ENCODE data around the gene PPTC7. TPM values are rescaled to one million over a fixed set of nuclear protein-coding genes. Genes with fewer than 3 reads are reported as not detected.
A peak's percentile ranks its signal among the peaks of the same experiment; 100 is the strongest.

Gene PPTC7
- total RNA-seq, 1 donor from 2014 or later = 13.3 TPM

DNA sequence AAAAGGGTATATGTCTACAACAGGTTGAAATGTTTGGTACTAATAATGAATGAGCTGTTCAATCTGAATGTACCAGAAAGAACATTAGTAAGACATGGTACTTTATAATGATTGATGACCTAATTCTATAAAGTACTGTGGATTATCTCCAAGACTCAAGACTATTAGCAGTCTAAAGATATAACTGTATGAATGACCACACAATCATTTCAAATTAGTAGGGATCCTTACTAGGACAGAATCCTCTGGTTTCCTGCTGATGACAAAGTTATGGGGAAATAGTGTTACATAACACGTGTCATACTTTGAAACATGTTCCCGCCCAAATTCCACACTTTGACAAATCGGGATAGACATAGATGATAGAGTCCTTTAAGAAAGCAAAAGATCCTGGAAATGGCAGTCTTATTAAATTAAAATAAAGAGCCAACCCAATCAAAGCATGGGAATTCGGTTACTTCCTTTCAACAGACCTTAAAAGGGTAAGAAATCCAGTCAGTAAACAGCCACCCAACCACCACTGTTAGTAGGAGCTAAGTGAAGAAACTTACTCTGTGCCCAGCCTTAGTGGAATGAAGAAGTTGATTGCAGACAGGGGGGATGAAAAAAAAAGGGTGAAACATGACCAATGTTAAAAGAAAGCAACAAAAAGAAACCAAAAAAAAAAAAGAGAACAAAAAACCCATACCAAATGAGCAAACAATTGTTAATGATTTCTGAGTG is 84.0 kb downstream of the PPTC7 start:
- Mint-ChIP-seq H3K36me3 (ENCODE audit: unreplicated experiment) (peaks cover 16% of the 10 kb centered on the region), H3K27me3 (ENCODE audit: unreplicated experiment) (no peaks in the 10 kb centered on the region), H3K9me3 (ENCODE audit: unreplicated experiment) (no peaks in the 10 kb centered on the region), H3K4me1 (ENCODE audit: unreplicated experiment) (peaks cover 30% of the 10 kb centered on the region), H3K27ac (ENCODE audit: unreplicated experiment) (peak overlapping the region; percentile 40), H3K4me3 (ENCODE audit: unreplicated experiment) (no peak overlapping the region)
- DNase-seq (ENCODE audit: extremely low spot score, unreplicated experiment) = no peak
- no peak for TF ChIP-seq CTCF (IDR thresholded peaks at IDR 0.05)

Other genes with a start within 250 kb of the PPTC7 start
- gene ANAPC7, start 179.6 kb downstream of the PPTC7 start, total RNA-seq = 47.9 and 48.8 TPM in 2 replicates
- gene ARPC3, start 133.0 kb downstream of the PPTC7 start, total RNA-seq = 194 and 221 TPM in 2 replicates
- gene GPN3, start 115.1 kb downstream of the PPTC7 start, total RNA-seq = 16.4 and 18.9 TPM in 2 replicates
- 8.3 and 8.4 TPM in 2 replicates for gene FAM216A, start 114.5 kb downstream of the PPTC7 start, total RNA-seq
- gene VPS29, start 81.2 kb downstream of the PPTC7 start, total RNA-seq = 73.5 and 75.8 TPM in 2 replicates
- gene RAD9B, start 81.0 kb downstream of the PPTC7 start, total RNA-seq = 0.44 and 0.64 TPM in 2 replicates
- 49.5 and 51.4 TPM in 2 replicates for gene TCTN1, start 30.8 kb upstream of the PPTC7 start, total RNA-seq
- gene HVCN1, start 105.8 kb upstream of the PPTC7 start, total RNA-seq = 0.76 and 0.94 TPM in 2 replicates
- 99.0 and 102 TPM in 2 replicates for gene PPP1CC, start 159.6 kb upstream of the PPTC7 start, total RNA-seq

Measured in osteocyte (in vitro differentiated cells).